ENCODE measurements around the gene BBS9. TPM values are rescaled to one million over a fixed set of nuclear protein-coding genes. Genes with fewer than 3 reads are reported as not detected.

The BBS9 gene
- total RNA-seq, 1 donor from 2014 or later, result 18.6 TPM

DNA sequence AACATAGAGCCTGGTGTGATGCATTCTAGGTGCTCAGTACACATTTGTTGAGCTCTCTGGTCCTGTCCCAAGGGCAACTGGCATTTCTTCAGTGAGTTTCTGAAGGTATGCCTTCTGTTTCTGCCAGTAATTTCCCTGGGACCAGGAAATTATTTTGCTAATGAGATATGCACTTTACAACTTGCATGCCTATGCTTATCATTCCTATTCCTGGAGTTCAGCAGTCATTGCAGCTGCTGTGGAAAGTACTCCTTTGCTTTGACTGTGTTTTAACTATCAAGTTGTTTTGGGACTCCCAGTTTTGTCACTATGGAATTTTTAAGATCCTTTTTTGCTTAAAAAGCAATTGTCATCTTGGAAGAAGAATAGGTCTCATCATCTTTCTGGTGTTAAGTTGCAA lies 283.0 kb downstream of the BBS9 start:
- Mint-ChIP-seq H3K4me1 (no peaks in the 10 kb centered on the region), H3K27ac (no peak overlapping the region), H3K27me3 (no peaks in the 10 kb centered on the region), H3K4me3 (no peak overlapping the region), H3K36me3 (ENCODE audit: low read depth) (peaks cover 12% of the 10 kb centered on the region), H3K9me3 (peaks cover 8% of the 10 kb centered on the region)
- DNase-seq (no peak), ATAC-seq (ENCODE audit: low read depth) (no peak)
- intact Hi-C loops (cut with micrococcal nuclease), result no loop called here
- ChIA-PET CTCF (no interaction called here), POLR2A (no interaction called here)
- TF ChIP-seq, protein P1, sequence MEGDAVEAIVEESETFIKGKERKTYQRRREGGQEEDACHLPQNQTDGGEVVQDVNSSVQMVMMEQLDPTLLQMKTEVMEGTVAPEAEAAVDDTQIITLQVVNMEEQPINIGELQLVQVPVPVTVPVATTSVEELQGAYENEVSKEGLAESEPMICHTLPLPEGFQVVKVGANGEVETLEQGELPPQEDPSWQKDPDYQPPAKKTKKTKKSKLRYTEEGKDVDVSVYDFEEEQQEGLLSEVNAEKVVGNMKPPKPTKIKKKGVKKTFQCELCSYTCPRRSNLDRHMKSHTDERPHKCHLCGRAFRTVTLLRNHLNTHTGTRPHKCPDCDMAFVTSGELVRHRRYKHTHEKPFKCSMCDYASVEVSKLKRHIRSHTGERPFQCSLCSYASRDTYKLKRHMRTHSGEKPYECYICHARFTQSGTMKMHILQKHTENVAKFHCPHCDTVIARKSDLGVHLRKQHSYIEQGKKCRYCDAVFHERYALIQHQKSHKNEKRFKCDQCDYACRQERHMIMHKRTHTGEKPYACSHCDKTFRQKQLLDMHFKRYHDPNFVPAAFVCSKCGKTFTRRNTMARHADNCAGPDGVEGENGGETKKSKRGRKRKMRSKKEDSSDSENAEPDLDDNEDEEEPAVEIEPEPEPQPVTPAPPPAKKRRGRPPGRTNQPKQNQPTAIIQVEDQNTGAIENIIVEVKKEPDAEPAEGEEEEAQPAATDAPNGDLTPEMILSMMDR (IDR thresholded peaks at IDR 0.05), result no peak

DNA sequence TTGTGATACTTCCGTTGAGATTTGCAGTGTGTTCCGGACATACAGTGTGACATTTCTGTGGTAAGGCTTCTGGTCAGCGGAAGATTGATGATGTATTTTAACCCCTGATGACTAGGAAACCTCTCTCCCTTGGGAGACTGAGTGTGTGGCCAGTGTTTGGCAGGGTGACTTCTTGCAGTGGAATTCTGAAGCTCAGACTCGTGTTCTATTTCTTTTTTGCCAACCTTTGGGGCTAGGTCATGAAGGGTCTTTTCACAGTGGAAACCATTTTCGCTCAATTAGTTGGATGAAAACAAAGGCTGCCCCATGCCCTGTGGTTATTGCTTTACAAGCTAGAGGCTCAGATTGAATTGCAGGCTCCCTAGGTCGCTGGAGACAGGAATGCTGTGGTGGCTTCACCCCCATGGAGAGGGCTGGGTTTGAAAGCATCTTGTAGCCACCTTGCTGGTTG lies 288.9 kb downstream of the BBS9 start:
- ATAC-seq (ENCODE audit: low read depth) (no peak), DNase-seq (no peak)
- Mint-ChIP-seq H3K27me3 (no peaks in the 10 kb centered on the region), H3K9me3 (no peaks in the 10 kb centered on the region), H3K4me3 (no peak overlapping the region), H3K4me1 (peaks cover 6% of the 10 kb centered on the region), H3K27ac (no peak overlapping the region), H3K36me3 (ENCODE audit: low read depth) (no peaks in the 10 kb centered on the region)
- ChIA-PET CTCF (no interaction called here), POLR2A (no interaction called here)
- intact Hi-C loops (cut with micrococcal nuclease), result no loop called here
- TF ChIP-seq, protein P1 (IDR thresholded peaks at IDR 0.05), result no peak

GRCh38 chr7:33420311-33420940 lies 291.1 kb downstream of the BBS9 start:
- H3K4me3 Mint-ChIP-seq, result no peak overlapping the region
- ATAC-seq (ENCODE audit: low read depth) (no peak), DNase-seq (no peak)
- H3K27ac Mint-ChIP-seq, result no peak overlapping the region
- no peaks in the 10 kb centered on the region for H3K36me3 Mint-ChIP-seq (ENCODE audit: low read depth)
- ChIA-PET CTCF (no interaction called here), POLR2A (no interaction called here)
- intact Hi-C loops (cut with micrococcal nuclease), result no loop called here
- H3K27me3 Mint-ChIP-seq, result no peaks in the 10 kb centered on the region
- no peaks in the 10 kb centered on the region for H3K9me3 Mint-ChIP-seq
- H3K4me1 Mint-ChIP-seq, result peaks cover 23% of the 10 kb centered on the region
- TF ChIP-seq, protein P1 (IDR thresholded peaks at IDR 0.05), result no peak

DNA sequence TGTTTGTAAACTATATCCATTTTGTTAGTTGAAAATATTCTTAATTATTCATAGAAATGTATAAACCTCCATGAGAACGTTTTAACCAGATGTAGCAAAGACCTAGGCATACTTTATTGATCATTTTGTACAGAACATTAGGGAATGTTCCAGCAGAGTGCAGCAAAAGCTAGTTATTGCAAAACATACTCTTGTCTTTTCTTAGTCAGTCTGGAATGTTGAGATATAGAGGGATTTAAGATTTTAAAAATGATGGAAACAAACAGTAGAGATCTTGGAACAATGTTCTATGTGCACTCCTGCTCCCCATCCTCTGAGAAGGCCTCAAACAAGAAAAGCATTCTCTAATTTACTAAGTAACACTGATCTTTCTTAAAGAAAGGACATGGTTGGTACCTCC lies 292.1 kb downstream of the BBS9 start:
- TF ChIP-seq, protein P1 (IDR thresholded peaks at IDR 0.05), result no peak
- no peak for DNase-seq
- H3K4me3 Mint-ChIP-seq, result no peak overlapping the region
- POLR2A ChIA-PET, result no interaction called here
- intact Hi-C loops (cut with micrococcal nuclease), result no loop called here
- CTCF ChIA-PET, result interaction anchor here (1.1 to 4.7 kb wide), 2 partner anchors 510 to 514 kb away, joined by 3 to 33 read pairs; no protein-coding TSS in a partner anchor
- H3K36me3 Mint-ChIP-seq (ENCODE audit: low read depth), result no peaks in the 10 kb centered on the region
- no peak for ATAC-seq (ENCODE audit: low read depth)
- no peaks in the 10 kb centered on the region for H3K9me3 Mint-ChIP-seq
- no peaks in the 10 kb centered on the region for H3K27me3 Mint-ChIP-seq
- peaks cover 25% of the 10 kb centered on the region for H3K4me1 Mint-ChIP-seq
- no peak overlapping the region for H3K27ac Mint-ChIP-seq

DNA sequence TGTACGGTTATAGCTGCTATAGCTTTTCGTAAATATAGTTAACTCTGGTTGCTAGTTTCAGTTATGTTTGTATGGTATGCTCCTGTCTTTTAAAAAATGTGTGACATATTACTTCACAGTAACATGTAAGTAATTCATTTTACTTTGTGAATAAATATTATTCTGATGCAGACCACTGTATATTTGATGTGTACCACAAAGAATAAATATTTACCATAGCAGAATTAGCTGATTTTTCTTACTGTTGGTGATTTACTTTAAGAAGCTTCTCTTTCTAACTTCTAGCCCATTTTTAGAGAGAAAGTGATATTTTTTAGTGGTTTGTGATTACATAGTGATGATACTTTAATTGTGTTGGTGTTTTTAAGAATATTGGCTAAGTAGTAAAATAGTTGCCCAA lies 292.8 kb downstream of the BBS9 start:
- Mint-ChIP-seq H3K27me3 (no peaks in the 10 kb centered on the region), H3K9me3 (no peaks in the 10 kb centered on the region), H3K27ac (no peak overlapping the region), H3K4me3 (no peak overlapping the region), H3K4me1 (peaks cover 25% of the 10 kb centered on the region), H3K36me3 (ENCODE audit: low read depth) (no peaks in the 10 kb centered on the region)
- no peak for DNase-seq
- CTCF ChIA-PET, result interaction anchor here (1.1 to 4.7 kb wide), 2 partner anchors 509 to 513 kb away, joined by 3 to 33 read pairs; no protein-coding TSS in a partner anchor
- TF ChIP-seq, protein P1 (IDR thresholded peaks at IDR 0.05), result no peak
- POLR2A ChIA-PET, result no interaction called here
- intact Hi-C loops (cut with micrococcal nuclease), result loop anchor here (2.0 kb wide), 1 partner anchor 323 kb away; no protein-coding TSS in a partner anchor
- no peak for ATAC-seq (ENCODE audit: low read depth)
